Dermis blood vessel endothelial cell (primary cell): ENCODE results near the gene EEF1AKMT2. TPM values are rescaled to one million over a fixed set of nuclear protein-coding genes. Genes with fewer than 3 reads are reported as not detected.

Experiments
- DNase-seq: peaks from one replicate; pipeline ENCODE4 v3.0.0; 2010
- total RNA-seq: library from RNA; depleted of rRNA; stranded (reverse); fragments of >200 nt; gene quantifications from 2 replicates; pipeline ENCODE4 v1.2.3, GENCODE V29; 2014

EEF1AKMT2 gene
- total RNA-seq, 1 donor from 2014 or later: 10.4 TPM

GRCh38 chr10:124736491-124737136 is 55.1 kb downstream of the EEF1AKMT2 start:
- peak; percentile 44 for DNase-seq

DNA sequence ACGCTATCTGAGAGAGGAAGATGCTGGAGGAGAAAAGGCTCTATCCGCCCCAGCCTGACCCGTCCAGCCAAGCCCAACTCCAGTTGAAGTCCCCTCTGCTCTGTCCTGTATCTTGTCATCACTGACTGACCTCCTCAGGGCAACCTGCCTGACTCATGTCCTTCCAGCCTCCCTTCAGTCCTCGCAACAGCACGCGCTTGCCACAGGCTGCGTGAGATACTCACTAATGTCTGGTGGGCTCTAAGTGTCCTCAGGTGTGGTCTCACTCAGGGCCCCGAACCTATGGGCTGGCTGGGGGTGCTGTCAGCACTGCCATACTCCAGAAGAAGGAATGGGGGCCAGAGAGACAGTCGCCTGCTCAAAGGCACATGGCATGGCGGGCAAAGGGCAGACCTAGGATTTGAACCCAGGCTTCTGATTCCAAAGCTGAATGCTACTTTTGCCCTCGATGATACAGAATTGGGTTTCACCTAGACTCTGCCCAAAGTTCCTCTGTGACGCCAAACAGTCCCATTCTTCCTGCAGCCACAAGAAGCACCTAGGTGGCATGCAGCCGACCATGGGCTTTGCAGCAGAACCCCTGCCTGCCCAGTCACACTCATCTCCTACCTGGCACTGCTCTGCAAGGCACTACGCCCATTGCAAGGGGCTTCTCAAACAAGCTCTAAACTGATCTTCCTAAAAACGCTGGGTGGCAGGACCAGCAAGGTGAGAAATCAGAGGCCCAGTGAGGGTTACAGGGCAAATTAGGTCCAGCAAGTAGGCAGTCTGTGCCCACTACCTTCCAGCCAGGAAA is 56.0 kb downstream of the EEF1AKMT2 start:
- no peak for DNase-seq

- DNase-seq: no peak
Measured at GRCh38 chr10:124734311-124735166, 57.1 kb downstream of the EEF1AKMT2 start.

DNA sequence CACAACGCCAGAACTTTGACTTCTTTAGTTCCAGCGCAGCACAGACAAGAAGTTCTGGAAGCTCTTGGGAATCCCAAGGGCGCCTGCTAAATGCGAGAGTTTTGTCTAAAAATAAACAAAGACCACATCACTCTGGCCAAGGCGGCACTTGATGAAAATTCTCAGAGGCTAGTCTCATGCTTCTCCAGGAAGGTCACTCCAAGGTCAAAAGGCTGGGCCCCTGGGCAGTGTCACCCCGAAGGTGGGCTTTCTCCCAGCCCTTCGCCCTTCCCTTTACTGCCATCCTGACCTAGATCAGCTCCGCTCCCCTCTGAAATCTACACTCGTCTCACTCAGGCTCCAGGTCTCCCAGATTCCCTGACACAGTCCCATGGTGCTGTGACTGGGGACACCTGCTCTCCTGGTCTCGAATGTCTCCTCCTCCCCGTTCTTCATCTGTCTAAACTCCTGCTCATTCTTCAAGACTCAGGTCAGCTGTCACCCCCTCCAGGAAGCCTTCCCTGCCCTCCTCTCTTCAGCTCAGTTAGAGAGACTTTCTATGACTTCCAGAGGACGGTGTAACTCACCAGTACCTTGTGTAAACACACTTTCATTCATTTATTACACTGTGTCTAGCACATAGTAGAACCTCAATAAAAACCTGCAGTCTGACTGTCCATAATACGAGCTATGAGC is 58.0 kb downstream of the EEF1AKMT2 start:
- DNase-seq: no peak

DNA sequence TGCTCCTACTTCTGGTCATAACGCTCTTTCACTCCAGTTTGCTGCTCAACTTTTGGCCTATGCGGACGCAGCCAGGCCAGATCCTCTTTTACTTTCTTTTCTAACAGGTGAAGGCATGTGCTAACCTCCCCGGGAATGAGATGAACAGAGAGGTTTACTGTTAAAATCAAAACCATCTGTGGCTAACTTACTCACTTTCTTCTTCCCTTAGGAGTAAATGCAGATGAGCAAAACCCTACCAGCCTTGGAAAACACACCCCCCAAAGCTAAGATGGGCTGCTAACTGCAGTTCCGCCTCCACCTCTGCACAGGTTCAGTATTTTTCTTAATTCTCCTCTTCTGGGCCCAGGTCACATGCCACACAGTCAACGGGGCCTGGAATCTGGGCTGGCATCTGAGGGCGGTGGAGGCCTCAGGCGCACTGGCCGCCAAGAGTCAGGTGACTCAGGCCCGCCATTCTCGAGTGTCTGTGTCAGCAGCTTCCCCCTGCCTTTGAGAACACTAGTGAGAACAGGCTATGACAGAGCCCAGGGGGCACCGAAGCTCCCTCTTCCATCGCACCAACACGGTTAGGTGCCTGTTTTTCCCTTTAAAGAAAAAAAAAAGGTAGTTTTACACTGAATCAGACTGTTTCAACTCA is 58.6 kb downstream of the EEF1AKMT2 start:
- no peak for DNase-seq

GRCh38 chr10:124731551-124731950 is 60.1 kb downstream of the EEF1AKMT2 start:
- DNase-seq: no peak

DNA sequence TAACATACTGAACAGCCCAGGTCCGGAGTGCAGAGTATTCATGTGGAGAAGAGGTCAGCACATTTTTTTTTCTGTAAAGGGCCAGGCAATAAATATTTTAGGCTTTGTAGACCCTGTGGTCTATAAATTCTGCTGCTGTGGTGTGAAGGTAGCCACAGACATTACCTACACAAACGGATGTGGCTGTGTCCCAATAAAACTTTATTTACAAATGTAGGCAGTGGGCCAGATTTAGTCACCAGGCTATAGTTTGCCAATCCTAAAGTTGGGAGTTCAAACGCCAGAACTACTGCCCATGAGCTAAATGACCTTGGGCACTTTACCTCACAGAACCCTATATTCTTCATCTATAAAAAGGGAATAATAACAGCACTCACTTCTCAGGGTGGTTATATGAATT is 60.9 kb downstream of the EEF1AKMT2 start:
- DNase-seq: no peak

GRCh38 chr10:124728830-124729661 is 62.6 kb downstream of the EEF1AKMT2 start:
- peak; percentile 49 for DNase-seq

DNA sequence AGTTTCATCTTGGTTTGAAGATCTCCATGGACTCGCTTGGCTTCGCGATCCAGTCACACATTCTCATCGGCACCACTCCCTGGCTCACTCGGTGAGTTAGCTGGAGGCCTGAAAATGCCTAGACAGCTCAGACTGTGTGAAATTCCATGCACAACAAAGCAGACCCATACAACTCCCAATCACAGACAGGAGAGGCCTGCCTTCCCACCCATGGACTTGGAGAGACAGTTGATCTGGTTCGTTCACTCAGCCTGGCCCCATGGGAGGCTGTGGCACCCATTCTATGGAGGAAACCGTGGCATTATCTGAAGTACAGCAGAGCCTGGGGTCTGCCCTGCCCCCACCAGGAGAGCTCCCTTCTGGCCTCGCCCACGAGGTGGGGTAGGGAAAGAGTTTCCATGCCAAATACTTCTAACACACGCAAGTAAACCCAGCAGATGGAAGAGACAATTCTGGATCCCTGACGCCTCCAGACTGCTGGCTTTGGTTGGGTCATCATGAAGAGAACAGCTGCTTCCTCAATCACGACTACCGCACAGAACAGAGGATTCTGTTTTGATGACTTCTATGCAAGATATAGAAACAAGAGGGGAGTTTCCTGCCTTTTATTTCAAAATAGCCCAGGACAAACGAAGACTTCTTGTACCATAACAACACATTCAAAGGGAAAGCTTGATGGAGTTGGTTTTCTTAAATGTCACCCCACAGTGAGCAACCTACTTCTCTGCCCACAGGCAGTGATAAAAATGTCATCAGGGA is 63.4 kb downstream of the EEF1AKMT2 start:
- DNase-seq: peak; percentile 89

DNA sequence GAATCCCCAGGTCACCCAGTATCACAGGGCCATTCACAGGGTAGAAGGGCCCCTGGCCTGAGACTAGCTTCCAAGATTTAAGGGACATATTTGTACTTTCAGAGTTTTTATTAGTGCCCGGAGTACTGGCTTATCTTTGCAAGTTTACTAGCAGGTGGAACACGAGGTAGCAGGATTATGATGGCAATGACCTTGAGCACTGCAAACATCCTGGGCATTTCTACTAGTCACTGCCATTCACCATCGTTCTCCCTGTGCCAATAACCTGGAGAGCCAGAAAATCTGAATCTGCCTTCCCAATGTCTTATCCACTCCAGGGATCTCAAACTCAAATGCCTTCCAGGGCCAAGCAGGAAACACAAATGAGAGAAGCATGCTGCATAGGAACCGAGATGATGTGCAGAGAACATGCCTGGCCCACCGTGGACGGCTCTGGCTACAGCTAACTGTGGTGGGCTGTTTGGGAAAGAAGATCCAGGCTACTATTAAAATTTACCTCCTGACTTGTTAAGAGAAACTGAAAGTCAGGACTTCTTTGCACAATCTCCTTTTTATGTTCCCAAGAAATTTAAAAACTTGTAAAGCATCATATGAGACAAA is 64.2 kb downstream of the EEF1AKMT2 start:
- DNase-seq: no peak

GRCh38 chr10:124725791-124726190 is 65.9 kb downstream of the EEF1AKMT2 start:
- no peak for DNase-seq

- DNase-seq: no peak
Measured at GRCh38 chr10:124725171-124725631, 66.5 kb downstream of the EEF1AKMT2 start.

GRCh38 chr10:124724279-124725027 is 67.2 kb downstream of the EEF1AKMT2 start:
- DNase-seq: no peak

DNA sequence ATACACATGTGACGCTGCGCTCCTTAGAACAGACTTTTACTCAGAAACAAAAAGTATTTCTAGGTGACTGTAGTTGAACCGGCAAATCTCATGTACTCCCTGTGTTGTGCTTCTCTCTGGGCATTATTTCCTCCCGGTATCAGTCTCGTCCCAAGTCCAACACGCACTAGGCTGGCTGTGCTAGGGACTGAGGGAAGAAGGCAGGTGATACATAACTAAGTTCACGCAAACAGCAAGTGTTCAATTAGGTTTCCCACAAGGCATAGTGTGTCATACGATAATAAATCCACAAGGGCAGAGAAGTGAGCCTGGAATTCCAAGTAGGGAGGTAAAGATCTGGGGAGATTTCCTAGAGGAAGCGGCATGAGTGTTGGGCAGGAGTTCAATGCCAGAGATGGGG is 67.9 kb downstream of the EEF1AKMT2 start:
- DNase-seq: no peak

- DNase-seq: peak; percentile 57
Measured at GRCh38 chr10:124722798-124723783, 68.6 kb downstream of the EEF1AKMT2 start.

- DNase-seq: peak; percentile 63
Measured at GRCh38 chr10:124721330-124722045, 70.2 kb downstream of the EEF1AKMT2 start.

GRCh38 chr10:124719213-124719851 is 72.4 kb downstream of the EEF1AKMT2 start:
- DNase-seq: peak; percentile 95
